Lower leg skin (tissue), 4 donors: ENCODE data around the gene HSPB1. TPM values are rescaled to one million over a fixed set of nuclear protein-coding genes. Genes with fewer than 3 reads are reported as not detected.

Source experiments
- DNase-seq, 2 donors: peaks; one replicate each; pipeline ENCODE4 v3.0.0-alpha.2; 2019; ENCODE audit warnings: low spot score in 2 of 2
- H3K4me3 ChIP-seq: fragments of 200-600 bp; sonication (generic); 2 replicates; pipeline ENCODE4 v1.5.1; 2017; ENCODE audit warnings: mild to moderate bottlenecking, low read depth; ENCODE audit not compliant: poor library complexity, severe bottlenecking
- CTCF ChIP-seq, 3 donors: fragments of 450-650 bp; IDR thresholded peaks; one replicate each; pipeline ENCODE4 v1.5.1; 2016; ENCODE audit warnings: antibody characterized with exemption in 3 of 3, mild to moderate bottlenecking in 3 of 3, moderate library complexity in 2 of 3
- POLR2A ChIP-seq, 2 donors: fragments of 450-650 bp; IDR thresholded peaks; one replicate each; pipeline ENCODE4 v1.6.1; 2016 to 2017; ENCODE audit warnings: antibody characterized with exemption in 2 of 2, mild to moderate bottlenecking in 1 of 2, moderate library complexity in 1 of 2
- WGBS, 2 donors: methylation state at CpG; one replicate each; pipeline ENCODE4 v1.1.5; 2018; 5-methylcytosine and 5-hydroxymethylcytosine counted together
- intact Hi-C: fragments of 100-400 bp; cut with DNase I; formaldehyde crosslinking; loops from one replicate; pipeline ENCODE4 v1.15.0; 2023; ENCODE audit warnings: low total_unique reads
- total RNA-seq, 4 donors: library from RNA; depleted of rRNA; stranded (reverse); fragments of >200 nt; gene quantifications; one replicate each; pipeline ENCODE4 v1.1.0, GENCODE V29; 2016

HSPB1 gene
- total RNA-seq, 4 donors from 2014 or later: 1,628 to 3,756 (median 2,658) TPM

GRCh38 chr7:76327610-76328009 lies 25.1 kb downstream of the HSPB1 start:
- intact Hi-C loops: no loop called here
- DNase-seq: no peak
- 49 to 57% methylated on average over 7 of the region's 7 CpGs for WGBS, 2 donors
- TF ChIP-seq POLR2A (IDR thresholded peaks at IDR 0.05) (no peak), CTCF (IDR thresholded peaks at IDR 0.05) (no peak)
- no peak overlapping the region for H3K4me3 ChIP-seq

GRCh38 chr7:76328389-76328788 lies 25.9 kb downstream of the HSPB1 start:
- 73 to 76% methylated on average over 15 of the region's 15 CpGs for WGBS, 2 donors
- intact Hi-C loops: no loop called here
- no peak for DNase-seq

GRCh38 chr7:76329479-76329878 lies 27.0 kb downstream of the HSPB1 start:
- no peak for TF ChIP-seq CTCF (IDR thresholded peaks at IDR 0.05)
- no peak for TF ChIP-seq POLR2A (IDR thresholded peaks at IDR 0.05)
- intact Hi-C loops: no loop called here
- WGBS, 2 donors: 91 to 94% methylated on average over 29 of the region's 29 CpGs
- DNase-seq: no peak
- H3K4me3 ChIP-seq: no peak overlapping the region

More at GRCh38 chr7:76328389-76328788, 25.9 kb downstream of the HSPB1 start:
- no peak for TF ChIP-seq CTCF (IDR thresholded peaks at IDR 0.05)
- no peak for TF ChIP-seq POLR2A (IDR thresholded peaks at IDR 0.05)
- H3K4me3 ChIP-seq: no peak overlapping the region

- DNase-seq: no peak
- TF ChIP-seq POLR2A (IDR thresholded peaks at IDR 0.05): no peak
- no peak overlapping the region for H3K4me3 ChIP-seq
- intact Hi-C loops: no loop called here
- WGBS, 2 donors: 84 to 87% methylated on average over 4 of the region's 4 CpGs
Observed at GRCh38 chr7:76330261-76330660, 27.8 kb downstream of the HSPB1 start.

- intact Hi-C loops: no loop called here
- WGBS, 2 donors: 70 to 76% methylated on average over 5 of the region's 5 CpGs
- no peak for DNase-seq
- TF ChIP-seq CTCF (IDR thresholded peaks at IDR 0.05) (no peak), POLR2A (IDR thresholded peaks at IDR 0.05) (no peak)
- no peak overlapping the region for H3K4me3 ChIP-seq
Observed at GRCh38 chr7:76330673-76331072, 28.2 kb downstream of the HSPB1 start.

GRCh38 chr7:76332078-76332477 lies 29.6 kb downstream of the HSPB1 start:
- H3K4me3 ChIP-seq: no peak overlapping the region
- no peak for DNase-seq
- intact Hi-C loops: no loop called here
- TF ChIP-seq CTCF (IDR thresholded peaks at IDR 0.05) (no peak), POLR2A (IDR thresholded peaks at IDR 0.05) (no peak)
- WGBS, 2 donors: 85 to 91% methylated on average over 9 of the region's 9 CpGs
